ENCODE measurements around the gene BTN1A1. TPM values are rescaled to one million over a fixed set of nuclear protein-coding genes. Genes with fewer than 3 reads are reported as not detected.
"Not testable (repeated sequence)": the region's sequence is repeated elsewhere in the genome, so short reads cannot be mapped to it uniquely, and the experiment has no call there.

The BTN1A1 gene
- total and polyA plus RNA-seq, 12 donors: not detected

DNA sequence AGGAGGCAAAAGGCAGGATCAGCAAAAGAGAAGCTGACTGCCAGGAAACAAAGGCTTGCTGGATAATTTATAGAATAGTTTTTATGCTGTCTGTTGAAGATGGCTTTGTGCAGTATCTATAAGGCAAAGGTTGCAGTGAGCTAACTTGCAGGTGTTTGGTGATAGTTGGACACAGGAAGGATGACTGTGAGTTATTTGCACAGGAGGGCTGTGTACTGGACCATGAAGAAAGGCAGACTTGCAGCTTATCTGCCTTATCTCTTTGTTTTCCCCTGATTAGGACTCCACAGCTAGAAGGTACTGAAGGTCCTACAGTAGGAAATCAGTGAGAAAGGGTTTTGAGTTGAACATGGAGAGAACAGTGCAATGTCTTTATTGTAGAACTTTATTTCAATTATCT lies 2.1 kb downstream of the BTN1A1 start:
- no peak overlapping the region for H3K27ac ChIP-seq
- no peak for ATAC-seq
- H3K4me3 ChIP-seq: peak overlapping the region in 3 of 10 donors; percentile 18 to 45 (median 41)
- DNase-seq: no peak
- H3K27me3 ChIP-seq: peaks cover 4 to 52% (median 46%) of the 10 kb centered on the region in 7 donors
- intact Hi-C loops (cut with DNase I): no loop called here
- peaks cover 0 to 13% (median 9%) of the 10 kb centered on the region in 9 donors for H3K4me1 ChIP-seq
- no peak for TF ChIP-seq CTCF (IDR thresholded peaks at IDR 0.05)
- no peaks in the 10 kb centered on the region for H3K36me3 ChIP-seq
- no peaks in the 10 kb centered on the region for H3K9me3 ChIP-seq

DNA sequence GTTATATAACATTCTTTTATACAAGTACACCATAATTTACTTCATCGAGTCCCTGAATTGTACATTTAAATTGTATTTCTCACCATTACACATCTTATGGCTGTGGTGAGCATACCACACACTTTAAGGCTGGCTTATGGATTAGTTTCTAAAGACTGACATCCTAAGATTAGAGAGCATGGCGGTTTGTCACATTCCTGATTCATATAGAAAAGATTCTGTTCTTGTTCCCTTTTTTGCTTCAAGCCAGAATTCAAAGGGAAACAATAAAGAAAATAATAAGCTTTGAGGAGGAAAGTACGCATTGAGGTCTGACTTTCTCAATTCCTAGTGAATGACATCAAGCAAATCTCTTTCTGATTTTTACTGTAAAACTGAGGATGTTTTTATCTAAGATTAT lies 2.5 kb downstream of the BTN1A1 start:
- Histone ChIP-seq H3K4me1 (peaks cover 0 to 13% (median 9%) of the 10 kb centered on the region in 9 donors), H3K27me3 (peaks cover 4 to 52% (median 46%) of the 10 kb centered on the region in 7 donors), H3K4me3 (no peak overlapping the region), H3K27ac (no peak overlapping the region), H3K36me3 (no peaks in the 10 kb centered on the region), H3K9me3 (no peaks in the 10 kb centered on the region)
- 93 to 95% methylated on average over 3 of the region's 3 CpGs for whole genome bisulfite sequencing, 2 donors
- TF ChIP-seq CTCF (IDR thresholded peaks at IDR 0.05): no peak
- ATAC-seq: no peak
- intact Hi-C loops (cut with DNase I): no loop called here
- DNase-seq: no peak

DNA sequence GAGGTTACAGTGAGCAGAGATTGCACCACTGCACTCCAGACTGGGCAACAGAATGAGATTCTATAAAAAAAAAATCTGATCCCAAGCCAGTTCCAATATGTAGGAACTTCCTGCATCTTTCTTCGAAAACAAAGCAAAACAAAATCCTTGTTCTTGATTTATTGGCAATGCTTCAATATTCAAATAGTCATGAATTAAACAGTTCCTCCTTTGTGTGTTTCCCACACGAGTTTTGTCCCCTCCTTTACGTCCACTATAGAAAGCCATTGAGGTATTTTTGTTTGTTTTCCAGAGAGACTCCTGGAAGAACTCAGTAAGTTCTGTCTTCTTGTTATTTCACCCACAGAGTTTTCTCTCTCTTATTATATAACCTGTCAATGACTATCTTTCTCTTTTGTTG lies 7.6 kb downstream of the BTN1A1 start:
- no peak for DNase-seq
- no peak for ATAC-seq
- TF ChIP-seq CTCF (IDR thresholded peaks at IDR 0.05): no peak
- WGBS, 2 donors: 48 to 53% methylated on average over 3 of the region's 3 CpGs
- no peaks in the 10 kb centered on the region for H3K36me3 ChIP-seq
- no peak overlapping the region for H3K27ac ChIP-seq
- intact Hi-C loops (cut with DNase I): no loop called here
- no peaks in the 10 kb centered on the region for H3K4me1 ChIP-seq
- peaks cover 0 to 25% (median 15%) of the 10 kb centered on the region in 7 donors for H3K27me3 ChIP-seq
- H3K9me3 ChIP-seq: no peaks in the 10 kb centered on the region
- no peak overlapping the region for H3K4me3 ChIP-seq

- H3K4me1 ChIP-seq; ATAC-seq; H3K4me3 ChIP-seq; H3K9me3 ChIP-seq; H3K27ac ChIP-seq; H3K36me3 ChIP-seq; intact Hi-C loops (cut with DNase I); DNase-seq; H3K27me3 ChIP-seq: not testable (repeated sequence)
- 72 to 75% methylated on average over 8 of the region's 8 CpGs for WGBS, 2 donors
Observed at GRCh38 chr6:26511033-26511432, 10.9 kb downstream of the BTN1A1 start.

DNA sequence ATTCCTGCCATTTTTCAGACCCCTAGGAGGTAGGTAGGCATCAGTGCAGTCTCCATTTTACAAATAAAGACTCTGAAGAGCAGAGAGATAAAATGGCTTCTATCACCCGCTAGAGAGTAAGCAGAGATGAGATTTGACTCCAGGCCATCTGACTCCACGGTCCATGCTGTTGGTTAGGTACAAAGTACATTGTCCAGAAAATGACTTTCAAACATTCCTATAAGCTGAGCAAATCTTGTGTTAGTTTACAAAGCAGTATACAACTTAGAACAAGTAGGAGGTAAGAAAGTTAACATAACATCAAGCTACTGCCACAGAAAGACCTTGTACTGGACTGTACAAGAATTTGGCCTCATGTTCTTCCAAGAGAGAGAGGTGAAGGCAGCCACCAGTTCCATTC lies 14.9 kb downstream of the BTN1A1 start:
- 80 to 89% methylated on average over 2 of the region's 2 CpGs for WGBS, 2 donors
- TF ChIP-seq CTCF (IDR thresholded peaks at IDR 0.05): no peak
- intact Hi-C loops (cut with DNase I): loop anchor here in 2 of 10 donors (5.0 kb wide), 1 partner anchor 38 kb away; no protein-coding TSS in a partner anchor
- Histone ChIP-seq H3K4me3 (no peak overlapping the region), H3K4me1 (peaks cover 0 to 1% (median under 1%) of the 10 kb centered on the region in 9 donors), H3K27ac (no peak overlapping the region), H3K36me3 (no peaks in the 10 kb centered on the region), H3K27me3 (no peaks in the 10 kb centered on the region), H3K9me3 (no peaks in the 10 kb centered on the region)
- no peak for ATAC-seq
- no peak for DNase-seq
